Measurements from ENCODE around the gene ARHGEF6.

GRCh38 chrX:136647677-136648360 lies 132.9 kb downstream of the ARHGEF6 start, which contains the start of gene CD40LG:
- no peak for TF ChIP-seq SIN3A (IDR thresholded peaks at IDR 0.05; ENCODE audit: borderline replicate concordance, insufficient read depth, low read length)
- TF ChIP-seq, protein P1, sequence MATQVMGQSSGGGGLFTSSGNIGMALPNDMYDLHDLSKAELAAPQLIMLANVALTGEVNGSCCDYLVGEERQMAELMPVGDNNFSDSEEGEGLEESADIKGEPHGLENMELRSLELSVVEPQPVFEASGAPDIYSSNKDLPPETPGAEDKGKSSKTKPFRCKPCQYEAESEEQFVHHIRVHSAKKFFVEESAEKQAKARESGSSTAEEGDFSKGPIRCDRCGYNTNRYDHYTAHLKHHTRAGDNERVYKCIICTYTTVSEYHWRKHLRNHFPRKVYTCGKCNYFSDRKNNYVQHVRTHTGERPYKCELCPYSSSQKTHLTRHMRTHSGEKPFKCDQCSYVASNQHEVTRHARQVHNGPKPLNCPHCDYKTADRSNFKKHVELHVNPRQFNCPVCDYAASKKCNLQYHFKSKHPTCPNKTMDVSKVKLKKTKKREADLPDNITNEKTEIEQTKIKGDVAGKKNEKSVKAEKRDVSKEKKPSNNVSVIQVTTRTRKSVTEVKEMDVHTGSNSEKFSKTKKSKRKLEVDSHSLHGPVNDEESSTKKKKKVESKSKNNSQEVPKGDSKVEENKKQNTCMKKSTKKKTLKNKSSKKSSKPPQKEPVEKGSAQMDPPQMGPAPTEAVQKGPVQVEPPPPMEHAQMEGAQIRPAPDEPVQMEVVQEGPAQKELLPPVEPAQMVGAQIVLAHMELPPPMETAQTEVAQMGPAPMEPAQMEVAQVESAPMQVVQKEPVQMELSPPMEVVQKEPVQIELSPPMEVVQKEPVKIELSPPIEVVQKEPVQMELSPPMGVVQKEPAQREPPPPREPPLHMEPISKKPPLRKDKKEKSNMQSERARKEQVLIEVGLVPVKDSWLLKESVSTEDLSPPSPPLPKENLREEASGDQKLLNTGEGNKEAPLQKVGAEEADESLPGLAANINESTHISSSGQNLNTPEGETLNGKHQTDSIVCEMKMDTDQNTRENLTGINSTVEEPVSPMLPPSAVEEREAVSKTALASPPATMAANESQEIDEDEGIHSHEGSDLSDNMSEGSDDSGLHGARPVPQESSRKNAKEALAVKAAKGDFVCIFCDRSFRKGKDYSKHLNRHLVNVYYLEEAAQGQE (IDR thresholded peaks at IDR 0.05; ENCODE audit: insufficient read depth in 1 of 2, low read depth in 2 of 2, low read length in 2 of 2): no peak
- no peak for TF ChIP-seq TAF1 (IDR thresholded peaks at IDR 0.05; ENCODE audit: borderline replicate concordance, insufficient read depth, low read length)
- TF ChIP-seq POLR2AphosphoS5 (IDR thresholded peaks at IDR 0.05; ENCODE audit: low read depth, low read length): no peak
